Liver (tissue), 3 donors: Measurements from ENCODE around the gene INSR.

Experiments
- ATF3 ChIP-seq: IDR thresholded peaks from 2 replicates; pipeline ENCODE4 v1.6.1; 2016; ENCODE audit warnings: antibody characterized with exemption
- EGR1 ChIP-seq, 2 donors: IDR thresholded peaks; 2 replicates each; pipeline ENCODE4 v1.6.1; 2016 to 2018; ENCODE audit warnings: antibody characterized with exemption in 2 of 2, low read depth in 2 of 2
- JUND ChIP-seq, 2 donors: IDR thresholded peaks; 2 replicates each; pipeline ENCODE4 v1.6.1; 2016; ENCODE audit warnings: antibody characterized with exemption in 2 of 2
- MAX ChIP-seq: IDR thresholded peaks from 2 replicates; pipeline ENCODE4 v1.6.1; 2016; ENCODE audit warnings: antibody characterized with exemption
- RAD21 ChIP-seq, 2 donors: IDR thresholded peaks; 2 replicates each; pipeline ENCODE4 v1.6.1; 2016; ENCODE audit warnings: antibody characterized with exemption in 2 of 2, mild to moderate bottlenecking in 2 of 2
- RXRA ChIP-seq, 2 donors: IDR thresholded peaks; 2 replicates each; pipeline ENCODE4 v1.6.1; 2017 to 2018; ENCODE audit warnings: antibody characterized with exemption in 2 of 2, mild to moderate bottlenecking in 1 of 2
- SP1 ChIP-seq: IDR thresholded peaks from 2 replicates; pipeline ENCODE4 v1.6.1; 2018; ENCODE audit warnings: antibody characterized with exemption, mild to moderate bottlenecking
- TAF1 ChIP-seq: conservative IDR thresholded peaks from 2 replicates; pipeline ENCODE4 v1.6.1; 2016; ENCODE audit warnings: antibody characterized with exemption, mild to moderate bottlenecking
- YY1 ChIP-seq: IDR thresholded peaks from 2 replicates; pipeline ENCODE4 v1.6.1; 2016; ENCODE audit warnings: antibody characterized with exemption, mild to moderate bottlenecking
- TF ChIP-seq, protein P1 (sequence below): IDR thresholded peaks from 2 replicates; pipeline ENCODE4 v1.6.1; 2016; ENCODE audit warnings: antibody characterized with exemption, mild to moderate bottlenecking
- TF ChIP-seq, protein P2 (sequence below): fragments of 150-350 bp; IDR thresholded peaks from 2 replicates; pipeline ENCODE4 v1.5.1; 2017; ENCODE audit warnings: improper control_type of control experiment, low read depth, low read length; ENCODE audit not compliant: missing input control
- donor health status: healthy.
- donor health status: healthy.

GRCh38 chr19:7262470-7262869, 31.7 kb downstream of the INSR start:
- no peak for TF ChIP-seq TAF1
- TF ChIP-seq, protein P1, sequence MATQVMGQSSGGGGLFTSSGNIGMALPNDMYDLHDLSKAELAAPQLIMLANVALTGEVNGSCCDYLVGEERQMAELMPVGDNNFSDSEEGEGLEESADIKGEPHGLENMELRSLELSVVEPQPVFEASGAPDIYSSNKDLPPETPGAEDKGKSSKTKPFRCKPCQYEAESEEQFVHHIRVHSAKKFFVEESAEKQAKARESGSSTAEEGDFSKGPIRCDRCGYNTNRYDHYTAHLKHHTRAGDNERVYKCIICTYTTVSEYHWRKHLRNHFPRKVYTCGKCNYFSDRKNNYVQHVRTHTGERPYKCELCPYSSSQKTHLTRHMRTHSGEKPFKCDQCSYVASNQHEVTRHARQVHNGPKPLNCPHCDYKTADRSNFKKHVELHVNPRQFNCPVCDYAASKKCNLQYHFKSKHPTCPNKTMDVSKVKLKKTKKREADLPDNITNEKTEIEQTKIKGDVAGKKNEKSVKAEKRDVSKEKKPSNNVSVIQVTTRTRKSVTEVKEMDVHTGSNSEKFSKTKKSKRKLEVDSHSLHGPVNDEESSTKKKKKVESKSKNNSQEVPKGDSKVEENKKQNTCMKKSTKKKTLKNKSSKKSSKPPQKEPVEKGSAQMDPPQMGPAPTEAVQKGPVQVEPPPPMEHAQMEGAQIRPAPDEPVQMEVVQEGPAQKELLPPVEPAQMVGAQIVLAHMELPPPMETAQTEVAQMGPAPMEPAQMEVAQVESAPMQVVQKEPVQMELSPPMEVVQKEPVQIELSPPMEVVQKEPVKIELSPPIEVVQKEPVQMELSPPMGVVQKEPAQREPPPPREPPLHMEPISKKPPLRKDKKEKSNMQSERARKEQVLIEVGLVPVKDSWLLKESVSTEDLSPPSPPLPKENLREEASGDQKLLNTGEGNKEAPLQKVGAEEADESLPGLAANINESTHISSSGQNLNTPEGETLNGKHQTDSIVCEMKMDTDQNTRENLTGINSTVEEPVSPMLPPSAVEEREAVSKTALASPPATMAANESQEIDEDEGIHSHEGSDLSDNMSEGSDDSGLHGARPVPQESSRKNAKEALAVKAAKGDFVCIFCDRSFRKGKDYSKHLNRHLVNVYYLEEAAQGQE = no peak
- no peak for TF ChIP-seq RXRA (IDR thresholded peaks at IDR 0.05)
- TF ChIP-seq, protein P2, sequence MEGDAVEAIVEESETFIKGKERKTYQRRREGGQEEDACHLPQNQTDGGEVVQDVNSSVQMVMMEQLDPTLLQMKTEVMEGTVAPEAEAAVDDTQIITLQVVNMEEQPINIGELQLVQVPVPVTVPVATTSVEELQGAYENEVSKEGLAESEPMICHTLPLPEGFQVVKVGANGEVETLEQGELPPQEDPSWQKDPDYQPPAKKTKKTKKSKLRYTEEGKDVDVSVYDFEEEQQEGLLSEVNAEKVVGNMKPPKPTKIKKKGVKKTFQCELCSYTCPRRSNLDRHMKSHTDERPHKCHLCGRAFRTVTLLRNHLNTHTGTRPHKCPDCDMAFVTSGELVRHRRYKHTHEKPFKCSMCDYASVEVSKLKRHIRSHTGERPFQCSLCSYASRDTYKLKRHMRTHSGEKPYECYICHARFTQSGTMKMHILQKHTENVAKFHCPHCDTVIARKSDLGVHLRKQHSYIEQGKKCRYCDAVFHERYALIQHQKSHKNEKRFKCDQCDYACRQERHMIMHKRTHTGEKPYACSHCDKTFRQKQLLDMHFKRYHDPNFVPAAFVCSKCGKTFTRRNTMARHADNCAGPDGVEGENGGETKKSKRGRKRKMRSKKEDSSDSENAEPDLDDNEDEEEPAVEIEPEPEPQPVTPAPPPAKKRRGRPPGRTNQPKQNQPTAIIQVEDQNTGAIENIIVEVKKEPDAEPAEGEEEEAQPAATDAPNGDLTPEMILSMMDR = no peak
- TF ChIP-seq SP1 = no peak
- TF ChIP-seq EGR1 (IDR thresholded peaks at IDR 0.05; ENCODE audit: low read depth in 2 of 2) = no peak
- TF ChIP-seq RAD21 (IDR thresholded peaks at IDR 0.05) = no peak
- TF ChIP-seq MAX = no peak
- TF ChIP-seq YY1 = no peak
- TF ChIP-seq ATF3 = no peak
- no peak for TF ChIP-seq JUND (IDR thresholded peaks at IDR 0.05)
